ENCODE measurements around the gene DNAH5. TPM values are rescaled to one million over a fixed set of nuclear protein-coding genes. Genes with fewer than 3 reads are reported as not detected.

Gene DNAH5
- total RNA-seq = 10 to 100 TPM in 3 of 6 donors, 1 to 10 TPM in 3; 5.0 to 47.3 (median 10.7) TPM

GRCh38 chr5:13944560-13945199 lies at the start of gene DNAH5:
DNAH5 (minus strand) TSS chr5:13944688; CDS start chr5:13944438, 250 bp downstream.
- Histone ChIP-seq H3K27ac (no peak within 1 kb of the TSS), H3K36me3 (no peaks in the 10 kb centered on the region), H3K27me3 (no peaks in the 10 kb centered on the region), H3K4me1 (no peaks in the 10 kb centered on the region), H3K4me3 (no peak within 1 kb of the TSS), H3K9me3 (no peaks in the 10 kb centered on the region)
- 44 to 50% methylated on average over 4 of the region's 4 CpGs for WGBS, 2 donors
- ATAC-seq (ENCODE audit: low FRiP score in 2 of 2) (no peak), DNase-seq (no peak)
- TF ChIP-seq POLR2AphosphoS5 (IDR thresholded peaks at IDR 0.05) (no peak), CTCF (IDR thresholded peaks at IDR 0.05) (no peak), EP300 (IDR thresholded peaks at IDR 0.05) (no peak), POLR2A (IDR thresholded peaks at IDR 0.05) (no peak)

GRCh38 chr5:13993926-13994325 lies 49.4 kb upstream of the DNAH5 start:
- no peaks in the 10 kb centered on the region for H3K36me3 ChIP-seq
- peak in 1 of 2 donors; percentile 11 for DNase-seq
- H3K27ac ChIP-seq = no peak overlapping the region
- no peak for ATAC-seq (ENCODE audit: low FRiP score in 2 of 2)
- WGBS, 2 donors = 59 to 73% methylated on average over 11 of the region's 11 CpGs
- H3K4me3 ChIP-seq = no peak overlapping the region
- H3K27me3 ChIP-seq = no peaks in the 10 kb centered on the region
- no peaks in the 10 kb centered on the region for H3K4me1 ChIP-seq
- H3K9me3 ChIP-seq = peaks cover 0 to 9% (median 4%) of the 10 kb centered on the region in 4 donors
- TF ChIP-seq EP300 (IDR thresholded peaks at IDR 0.05) (no peak), POLR2AphosphoS5 (IDR thresholded peaks at IDR 0.05) (no peak), POLR2A (IDR thresholded peaks at IDR 0.05) (no peak), CTCF (IDR thresholded peaks at IDR 0.05) (no peak)

GRCh38 chr5:13992795-13993194 lies 48.3 kb upstream of the DNAH5 start:
- ATAC-seq (ENCODE audit: low FRiP score in 2 of 2) = no peak
- peaks cover 0 to 7% (median 3%) of the 10 kb centered on the region in 4 donors for H3K9me3 ChIP-seq
- H3K36me3 ChIP-seq = no peaks in the 10 kb centered on the region
- WGBS, 2 donors = 93 to 95% methylated on average over 4 of the region's 4 CpGs
- no peak for DNase-seq
- H3K4me3 ChIP-seq = no peak overlapping the region
- H3K27me3 ChIP-seq = no peaks in the 10 kb centered on the region
- TF ChIP-seq POLR2A (IDR thresholded peaks at IDR 0.05) = no peak
- TF ChIP-seq POLR2AphosphoS5 (IDR thresholded peaks at IDR 0.05) = no peak
- no peak for TF ChIP-seq CTCF (IDR thresholded peaks at IDR 0.05)
- TF ChIP-seq EP300 (IDR thresholded peaks at IDR 0.05) = no peak
- H3K27ac ChIP-seq = no peak overlapping the region
- H3K4me1 ChIP-seq = no peaks in the 10 kb centered on the region

GRCh38 chr5:13991365-13991764 lies 46.9 kb upstream of the DNAH5 start:
- no peaks in the 10 kb centered on the region for H3K36me3 ChIP-seq
- no peak overlapping the region for H3K27ac ChIP-seq
- no peaks in the 10 kb centered on the region for H3K9me3 ChIP-seq
- no peaks in the 10 kb centered on the region for H3K27me3 ChIP-seq
- 47 to 58% methylated on average over 3 of the region's 3 CpGs for WGBS, 2 donors
- ATAC-seq (ENCODE audit: low FRiP score in 2 of 2) = no peak
- TF ChIP-seq POLR2AphosphoS5 (IDR thresholded peaks at IDR 0.05) (no peak), CTCF (IDR thresholded peaks at IDR 0.05) (no peak)
- no peak for DNase-seq
- no peak overlapping the region for H3K4me3 ChIP-seq
- H3K4me1 ChIP-seq = no peaks in the 10 kb centered on the region

- Histone ChIP-seq H3K36me3 (no peaks in the 10 kb centered on the region), H3K27ac (no peak overlapping the region), H3K9me3 (no peaks in the 10 kb centered on the region), H3K4me1 (no peaks in the 10 kb centered on the region), H3K4me3 (no peak overlapping the region), H3K27me3 (no peaks in the 10 kb centered on the region)
- no peak for TF ChIP-seq POLR2A (IDR thresholded peaks at IDR 0.05)
- no peak for TF ChIP-seq POLR2AphosphoS5 (IDR thresholded peaks at IDR 0.05)
- no peak for TF ChIP-seq CTCF (IDR thresholded peaks at IDR 0.05)
- no peak for TF ChIP-seq EP300 (IDR thresholded peaks at IDR 0.05)
- DNase-seq (no peak), ATAC-seq (ENCODE audit: low FRiP score in 2 of 2) (no peak)
- 60 to 72% methylated on average over 2 of the region's 2 CpGs for WGBS, 2 donors
Observed at GRCh38 chr5:13990896-13991295, 46.4 kb upstream of the DNAH5 start.
